Colonic mucosa (tissue), 4 donors: ENCODE results near the gene CBX7. TPM values are rescaled to one million over a fixed set of nuclear protein-coding genes. Genes with fewer than 3 reads are reported as not detected.

ENCODE experiments used
- DNase-seq: peaks from one replicate; pipeline ENCODE4 v3.0.0-alpha.2; 2020
- H3K27ac ChIP-seq: fragments of 200-600 bp; one replicate; pipeline ENCODE4 v1.8.0; 2021
- H3K27me3 ChIP-seq: fragments of 200-600 bp; one replicate; pipeline ENCODE4 v1.8.0; 2021
- H3K36me3 ChIP-seq: fragments of 200-600 bp; one replicate; pipeline ENCODE4 v1.8.0; 2021
- H3K4me1 ChIP-seq: fragments of 200-600 bp; one replicate; pipeline ENCODE4 v1.8.0; 2021; ENCODE audit warnings: mild to moderate bottlenecking
- H3K4me3 ChIP-seq: fragments of 200-600 bp; one replicate; pipeline ENCODE4 v1.8.0; 2021
- H3K9ac ChIP-seq, 2 donors: one replicate each; pipeline ENCODE4 v1.7.0; 2013; ENCODE audit warnings: control low read depth in 2 of 2, low read depth in 2 of 2, low read length in 2 of 2
- H3K9me3 ChIP-seq: fragments of 200-600 bp; one replicate; pipeline ENCODE4 v1.8.0; 2021
- intact Hi-C: fragments of 100-400 bp; cut with DNase I; formaldehyde crosslinking; loops from one replicate; pipeline ENCODE4 v1.14.1; 2022
- total RNA-seq, 2 donors: library from RNA; stranded (reverse); fragmentation: NEBNext Ultra II Directional in 1 of 2; extraction: Animal tissue kit (Norgen Biotek cat#: 25700) in 1 of 2; gene quantifications; one replicate each; pipeline ENCODE4 v1.2.1, GENCODE V29; 2021
- TF ChIP-seq, protein P1 (sequence below): fragments of 200-600 bp; IDR thresholded peaks from one replicate; pipeline ENCODE4 v1.8.0; 2022; ENCODE audit warnings: antibody characterized with exemption, mild to moderate bottlenecking
- donor health status: healthy.
- donor health status: DM: no; HTN: no; CAD: no.
- donor health status: DM: no; HTN: no; CAD: no.

Gene CBX7
- total RNA-seq, 2 donors from 2014 or later, result 15.0 to 21.1 TPM

DNA sequence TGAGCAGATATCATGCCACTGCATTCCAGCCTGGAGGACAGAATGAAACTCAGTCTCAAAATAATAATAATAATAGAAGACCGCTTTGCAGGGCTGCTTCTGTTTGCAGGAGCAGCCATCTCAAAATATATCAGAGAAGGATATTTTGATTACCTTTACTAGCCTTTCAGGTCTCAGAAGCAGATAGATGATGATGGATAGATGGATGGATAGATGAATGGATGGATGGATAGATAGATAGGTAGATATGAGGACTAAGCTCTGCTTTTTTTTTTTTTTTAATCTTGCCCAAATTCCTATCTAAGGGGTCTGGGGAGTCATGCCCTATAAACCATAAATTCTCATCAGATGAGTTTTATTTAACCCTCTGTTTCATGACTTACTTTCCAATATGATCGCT lies 36.9 kb downstream of the CBX7 start:
- Histone ChIP-seq H3K9me3 (no peaks in the 10 kb centered on the region), H3K4me3 (no peak overlapping the region), H3K9ac (no peak overlapping the region), H3K27ac (no peak overlapping the region), H3K27me3 (no peaks in the 10 kb centered on the region), H3K36me3 (no peaks in the 10 kb centered on the region), H3K4me1 (no peaks in the 10 kb centered on the region)
- no peak for DNase-seq
- TF ChIP-seq, protein P1, sequence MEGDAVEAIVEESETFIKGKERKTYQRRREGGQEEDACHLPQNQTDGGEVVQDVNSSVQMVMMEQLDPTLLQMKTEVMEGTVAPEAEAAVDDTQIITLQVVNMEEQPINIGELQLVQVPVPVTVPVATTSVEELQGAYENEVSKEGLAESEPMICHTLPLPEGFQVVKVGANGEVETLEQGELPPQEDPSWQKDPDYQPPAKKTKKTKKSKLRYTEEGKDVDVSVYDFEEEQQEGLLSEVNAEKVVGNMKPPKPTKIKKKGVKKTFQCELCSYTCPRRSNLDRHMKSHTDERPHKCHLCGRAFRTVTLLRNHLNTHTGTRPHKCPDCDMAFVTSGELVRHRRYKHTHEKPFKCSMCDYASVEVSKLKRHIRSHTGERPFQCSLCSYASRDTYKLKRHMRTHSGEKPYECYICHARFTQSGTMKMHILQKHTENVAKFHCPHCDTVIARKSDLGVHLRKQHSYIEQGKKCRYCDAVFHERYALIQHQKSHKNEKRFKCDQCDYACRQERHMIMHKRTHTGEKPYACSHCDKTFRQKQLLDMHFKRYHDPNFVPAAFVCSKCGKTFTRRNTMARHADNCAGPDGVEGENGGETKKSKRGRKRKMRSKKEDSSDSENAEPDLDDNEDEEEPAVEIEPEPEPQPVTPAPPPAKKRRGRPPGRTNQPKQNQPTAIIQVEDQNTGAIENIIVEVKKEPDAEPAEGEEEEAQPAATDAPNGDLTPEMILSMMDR, result no peak
- intact Hi-C loops, result loop anchor here (10.0 kb wide), 1 partner anchor 351 kb away; no protein-coding TSS in a partner anchor

DNA sequence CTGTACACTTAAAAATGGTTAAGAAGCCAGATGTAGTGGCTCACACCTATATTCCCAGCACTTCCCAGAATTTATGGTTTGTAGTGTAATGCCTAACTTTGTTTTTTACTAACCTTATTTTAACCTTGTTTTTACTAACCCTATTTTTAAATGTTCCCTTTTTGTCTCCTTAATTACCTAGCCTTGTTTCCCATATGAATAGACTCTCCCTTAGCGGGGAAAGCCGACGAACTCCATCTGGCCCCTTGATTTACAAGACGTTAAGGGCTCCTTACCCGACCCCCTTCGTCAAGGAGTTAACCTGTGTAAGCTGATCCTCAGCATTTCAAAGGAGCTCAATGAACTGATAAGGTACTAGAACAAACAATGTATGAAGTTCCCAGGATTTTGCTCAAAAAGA lies 38.4 kb downstream of the CBX7 start:
- H3K9ac ChIP-seq, result no peak overlapping the region
- no peaks in the 10 kb centered on the region for H3K36me3 ChIP-seq
- H3K27ac ChIP-seq, result no peak overlapping the region
- TF ChIP-seq, protein P1, result no peak
- H3K4me1 ChIP-seq, result no peaks in the 10 kb centered on the region
- H3K9me3 ChIP-seq, result no peaks in the 10 kb centered on the region
- no peaks in the 10 kb centered on the region for H3K27me3 ChIP-seq
- intact Hi-C loops, result loop anchor here (10.0 kb wide), 1 partner anchor 349 kb away; no protein-coding TSS in a partner anchor
- H3K4me3 ChIP-seq, result no peak overlapping the region
- no peak for DNase-seq

DNA sequence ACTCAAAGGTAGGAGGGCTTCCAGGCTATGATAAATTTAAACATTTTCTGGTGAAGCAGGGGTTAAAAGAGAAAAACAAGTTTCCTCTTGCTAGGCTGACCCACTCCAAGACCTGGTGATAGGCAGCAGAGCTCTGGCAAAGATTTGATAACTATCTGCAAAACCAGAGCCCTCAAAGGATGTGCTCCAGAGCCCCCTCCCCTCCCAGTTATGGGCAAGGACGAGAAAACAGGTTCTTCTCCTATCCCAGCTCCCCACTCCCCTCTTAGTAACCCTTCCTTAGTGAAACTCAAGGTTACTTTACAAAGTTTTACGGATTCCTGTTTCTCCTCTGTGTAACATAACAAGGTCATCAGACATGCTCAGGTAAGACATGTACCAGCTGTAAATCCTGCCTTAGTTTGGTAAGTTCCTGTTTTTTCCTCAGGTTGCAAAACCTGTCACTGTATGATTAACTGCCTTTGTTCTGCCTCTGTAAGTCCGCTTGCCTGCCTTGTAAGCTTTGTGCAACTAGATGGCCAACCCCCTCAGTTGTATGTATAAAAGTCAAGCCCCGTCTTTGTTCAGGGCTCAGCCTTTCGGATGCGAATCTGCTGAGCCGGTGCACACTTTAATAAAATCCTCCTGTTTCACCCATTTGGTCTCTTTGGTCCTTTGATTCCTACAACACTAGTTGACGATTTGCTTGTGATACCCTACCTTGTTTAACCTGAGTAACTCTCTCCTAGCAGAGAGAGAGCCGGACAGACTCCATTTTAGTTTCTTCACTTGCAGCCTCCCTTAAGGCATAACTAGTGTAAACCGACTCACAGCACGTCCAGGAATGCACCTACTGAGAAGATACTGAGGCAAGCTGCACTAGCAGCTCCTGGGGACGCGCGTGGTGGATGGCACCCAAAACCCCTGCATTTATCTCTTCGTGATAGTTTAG lies 41.6 kb downstream of the CBX7 start:
- no peak for DNase-seq

DNA sequence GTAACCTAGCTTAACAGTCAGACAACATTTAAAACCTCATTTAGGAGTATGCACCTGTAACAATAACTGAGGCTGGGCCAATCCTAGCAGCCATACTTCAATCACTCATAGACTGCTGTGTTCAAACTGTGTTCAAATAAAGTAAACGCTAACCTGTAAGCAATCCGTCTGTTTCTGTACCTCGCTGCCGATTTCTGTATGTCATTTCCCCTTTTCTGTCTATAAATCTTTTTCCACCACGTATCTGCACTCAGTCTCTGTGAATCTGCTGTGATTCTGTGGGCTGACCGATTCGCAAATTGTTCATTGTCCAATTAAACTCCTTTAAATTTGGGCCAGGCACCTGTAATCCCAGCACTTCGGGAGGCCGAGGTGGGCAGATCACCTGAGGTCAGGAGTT lies 43.1 kb downstream of the CBX7 start:
- no peaks in the 10 kb centered on the region for H3K36me3 ChIP-seq
- no peak for DNase-seq
- H3K4me1 ChIP-seq, result no peaks in the 10 kb centered on the region
- no peak overlapping the region for H3K9ac ChIP-seq
- no peak overlapping the region for H3K27ac ChIP-seq
- TF ChIP-seq, protein P1, result no peak
- H3K9me3 ChIP-seq, result no peaks in the 10 kb centered on the region
- no peaks in the 10 kb centered on the region for H3K27me3 ChIP-seq
- no peak overlapping the region for H3K4me3 ChIP-seq
- intact Hi-C loops, result no loop called here

More for the DNA sequence above, 41.6 kb downstream of the CBX7 start:
- H3K9me3 ChIP-seq, result no peaks in the 10 kb centered on the region
- H3K4me1 ChIP-seq, result no peaks in the 10 kb centered on the region
- TF ChIP-seq, protein P1, result no peak
- no peak overlapping the region for H3K4me3 ChIP-seq
- no peak overlapping the region for H3K9ac ChIP-seq
- no peak overlapping the region for H3K27ac ChIP-seq
- no peaks in the 10 kb centered on the region for H3K27me3 ChIP-seq
- no peaks in the 10 kb centered on the region for H3K36me3 ChIP-seq
- intact Hi-C loops, result loop anchor here (10.0 kb wide), 1 partner anchor 346 kb away; no protein-coding TSS in a partner anchor

DNA sequence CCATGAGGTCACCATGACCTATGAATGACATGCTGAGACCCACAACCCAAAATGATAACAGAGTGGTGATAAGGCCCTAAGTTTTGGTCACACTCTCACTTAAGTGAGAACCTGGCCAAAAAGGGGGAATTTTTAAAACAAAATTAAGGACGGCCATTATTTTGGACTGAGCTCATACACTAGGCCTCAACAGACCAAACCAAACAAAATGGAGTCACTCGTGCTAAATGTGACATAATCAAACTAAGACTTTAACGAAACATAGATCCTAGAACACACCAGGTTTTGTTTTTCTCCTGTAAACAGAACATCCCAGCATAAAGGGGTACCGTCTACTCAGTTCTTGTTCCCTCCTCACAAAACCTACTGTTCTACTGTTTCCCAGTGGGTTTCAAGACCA lies 44.0 kb downstream of the CBX7 start:
- TF ChIP-seq, protein P1, result no peak
- Histone ChIP-seq H3K27ac (no peak overlapping the region), H3K9me3 (no peaks in the 10 kb centered on the region), H3K27me3 (no peaks in the 10 kb centered on the region), H3K9ac (no peak overlapping the region), H3K4me1 (no peaks in the 10 kb centered on the region), H3K36me3 (no peaks in the 10 kb centered on the region), H3K4me3 (no peak overlapping the region)
- no peak for DNase-seq
- intact Hi-C loops, result no loop called here
